ENCODE data around the gene MANSC4. TPM values are rescaled to one million over a fixed set of nuclear protein-coding genes. Genes with fewer than 3 reads are reported as not detected.

MANSC4 gene
- total and polyA plus RNA-seq, 2 of the 13 experiments (the other 11 are each of a cell fraction or from before 2014, with no cell fraction given), result not detected

DNA sequence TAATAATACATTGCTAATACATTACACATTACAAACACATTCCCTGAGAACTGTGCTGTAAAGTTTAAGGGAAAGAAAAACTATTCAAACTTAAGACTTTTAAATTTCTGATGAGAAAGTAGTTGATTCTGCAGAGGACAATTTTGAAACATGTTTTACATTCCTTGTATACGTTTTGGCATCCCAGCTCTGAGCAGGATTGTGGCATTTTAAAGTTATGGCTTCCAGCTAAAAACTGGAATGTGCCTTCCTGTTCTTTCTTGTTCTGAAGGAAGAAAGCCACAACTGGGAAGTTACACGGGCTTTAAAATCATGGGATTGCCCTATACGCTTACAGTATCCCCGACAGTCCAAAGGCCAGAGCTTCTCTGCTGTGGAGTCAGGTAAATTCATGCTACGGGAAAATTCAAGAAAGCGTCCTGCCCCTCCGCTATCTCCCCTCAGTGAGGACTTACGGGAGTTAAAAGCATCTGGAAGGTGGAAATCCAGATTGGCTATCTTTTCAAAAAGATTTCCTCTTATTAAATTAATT lies 10.8 kb downstream of the MANSC4 start:
- POLR2A ChIA-PET, result no interaction called here
- H3K79me2 ChIP-seq (ENCODE audit: insufficient read depth, low read length), result no peaks in the 10 kb centered on the region
- in situ Hi-C loops (cut with HindIII; ENCODE audit: extremely low pct_ligation_motif_present, low pct_unique_long_range_greater_than_20kb) (no loop called here), intact Hi-C loops (cut with micrococcal nuclease; ENCODE audit: unreplicated experiment) (no loop called here)
- ATAC-seq (peak; percentile 62; the same call in 2 of the 3 replicates), FAIRE-seq (no peak), DNase-seq (ENCODE audit: low spot score) (no peak)
- H4K20me1 ChIP-seq (ENCODE audit: insufficient read depth, low read length), result no peaks in the 10 kb centered on the region
- TF ChIP-seq NPAS2 (CRISPR knock-in tag; IDR thresholded peaks at IDR 0.05; ENCODE audit: borderline replicate concordance) (no peak), SIX1 (CRISPR knock-in tag; IDR thresholded peaks at IDR 0.05; ENCODE audit: borderline replicate concordance) (no peak), ZSCAN9 (CRISPR knock-in tag; IDR thresholded peaks at IDR 0.05; ENCODE audit: borderline replicate concordance) (no peak), TEAD2 (CRISPR knock-in tag; IDR thresholded peaks at IDR 0.05) (no peak), HOXA7 (CRISPR knock-in tag; IDR thresholded peaks at IDR 0.05) (no peak), TARDBP (CRISPR knock-in tag; IDR thresholded peaks at IDR 0.05) (no peak), ZNF709 (CRISPR knock-in tag; IDR thresholded peaks at IDR 0.05) (no peak)
- TF ChIP-seq, protein P1, sequence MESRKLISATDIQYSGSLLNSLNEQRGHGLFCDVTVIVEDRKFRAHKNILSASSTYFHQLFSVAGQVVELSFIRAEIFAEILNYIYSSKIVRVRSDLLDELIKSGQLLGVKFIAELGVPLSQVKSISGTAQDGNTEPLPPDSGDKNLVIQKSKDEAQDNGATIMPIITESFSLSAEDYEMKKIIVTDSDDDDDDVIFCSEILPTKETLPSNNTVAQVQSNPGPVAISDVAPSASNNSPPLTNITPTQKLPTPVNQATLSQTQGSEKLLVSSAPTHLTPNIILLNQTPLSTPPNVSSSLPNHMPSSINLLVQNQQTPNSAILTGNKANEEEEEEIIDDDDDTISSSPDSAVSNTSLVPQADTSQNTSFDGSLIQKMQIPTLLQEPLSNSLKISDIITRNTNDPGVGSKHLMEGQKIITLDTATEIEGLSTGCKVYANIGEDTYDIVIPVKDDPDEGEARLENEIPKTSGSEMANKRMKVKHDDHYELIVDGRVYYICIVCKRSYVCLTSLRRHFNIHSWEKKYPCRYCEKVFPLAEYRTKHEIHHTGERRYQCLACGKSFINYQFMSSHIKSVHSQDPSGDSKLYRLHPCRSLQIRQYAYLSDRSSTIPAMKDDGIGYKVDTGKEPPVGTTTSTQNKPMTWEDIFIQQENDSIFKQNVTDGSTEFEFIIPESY (CRISPR knock-in tag; IDR thresholded peaks at IDR 0.05), result no peak
- TF ChIP-seq, protein P2, sequence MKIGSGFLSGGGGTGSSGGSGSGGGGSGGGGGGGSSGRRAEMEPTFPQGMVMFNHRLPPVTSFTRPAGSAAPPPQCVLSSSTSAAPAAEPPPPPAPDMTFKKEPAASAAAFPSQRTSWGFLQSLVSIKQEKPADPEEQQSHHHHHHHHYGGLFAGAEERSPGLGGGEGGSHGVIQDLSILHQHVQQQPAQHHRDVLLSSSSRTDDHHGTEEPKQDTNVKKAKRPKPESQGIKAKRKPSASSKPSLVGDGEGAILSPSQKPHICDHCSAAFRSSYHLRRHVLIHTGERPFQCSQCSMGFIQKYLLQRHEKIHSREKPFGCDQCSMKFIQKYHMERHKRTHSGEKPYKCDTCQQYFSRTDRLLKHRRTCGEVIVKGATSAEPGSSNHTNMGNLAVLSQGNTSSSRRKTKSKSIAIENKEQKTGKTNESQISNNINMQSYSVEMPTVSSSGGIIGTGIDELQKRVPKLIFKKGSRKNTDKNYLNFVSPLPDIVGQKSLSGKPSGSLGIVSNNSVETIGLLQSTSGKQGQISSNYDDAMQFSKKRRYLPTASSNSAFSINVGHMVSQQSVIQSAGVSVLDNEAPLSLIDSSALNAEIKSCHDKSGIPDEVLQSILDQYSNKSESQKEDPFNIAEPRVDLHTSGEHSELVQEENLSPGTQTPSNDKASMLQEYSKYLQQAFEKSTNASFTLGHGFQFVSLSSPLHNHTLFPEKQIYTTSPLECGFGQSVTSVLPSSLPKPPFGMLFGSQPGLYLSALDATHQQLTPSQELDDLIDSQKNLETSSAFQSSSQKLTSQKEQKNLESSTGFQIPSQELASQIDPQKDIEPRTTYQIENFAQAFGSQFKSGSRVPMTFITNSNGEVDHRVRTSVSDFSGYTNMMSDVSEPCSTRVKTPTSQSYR (CRISPR knock-in tag; IDR thresholded peaks at IDR 0.05; ENCODE audit: borderline replicate concordance), result no peak
- TF ChIP-seq, protein P3, sequence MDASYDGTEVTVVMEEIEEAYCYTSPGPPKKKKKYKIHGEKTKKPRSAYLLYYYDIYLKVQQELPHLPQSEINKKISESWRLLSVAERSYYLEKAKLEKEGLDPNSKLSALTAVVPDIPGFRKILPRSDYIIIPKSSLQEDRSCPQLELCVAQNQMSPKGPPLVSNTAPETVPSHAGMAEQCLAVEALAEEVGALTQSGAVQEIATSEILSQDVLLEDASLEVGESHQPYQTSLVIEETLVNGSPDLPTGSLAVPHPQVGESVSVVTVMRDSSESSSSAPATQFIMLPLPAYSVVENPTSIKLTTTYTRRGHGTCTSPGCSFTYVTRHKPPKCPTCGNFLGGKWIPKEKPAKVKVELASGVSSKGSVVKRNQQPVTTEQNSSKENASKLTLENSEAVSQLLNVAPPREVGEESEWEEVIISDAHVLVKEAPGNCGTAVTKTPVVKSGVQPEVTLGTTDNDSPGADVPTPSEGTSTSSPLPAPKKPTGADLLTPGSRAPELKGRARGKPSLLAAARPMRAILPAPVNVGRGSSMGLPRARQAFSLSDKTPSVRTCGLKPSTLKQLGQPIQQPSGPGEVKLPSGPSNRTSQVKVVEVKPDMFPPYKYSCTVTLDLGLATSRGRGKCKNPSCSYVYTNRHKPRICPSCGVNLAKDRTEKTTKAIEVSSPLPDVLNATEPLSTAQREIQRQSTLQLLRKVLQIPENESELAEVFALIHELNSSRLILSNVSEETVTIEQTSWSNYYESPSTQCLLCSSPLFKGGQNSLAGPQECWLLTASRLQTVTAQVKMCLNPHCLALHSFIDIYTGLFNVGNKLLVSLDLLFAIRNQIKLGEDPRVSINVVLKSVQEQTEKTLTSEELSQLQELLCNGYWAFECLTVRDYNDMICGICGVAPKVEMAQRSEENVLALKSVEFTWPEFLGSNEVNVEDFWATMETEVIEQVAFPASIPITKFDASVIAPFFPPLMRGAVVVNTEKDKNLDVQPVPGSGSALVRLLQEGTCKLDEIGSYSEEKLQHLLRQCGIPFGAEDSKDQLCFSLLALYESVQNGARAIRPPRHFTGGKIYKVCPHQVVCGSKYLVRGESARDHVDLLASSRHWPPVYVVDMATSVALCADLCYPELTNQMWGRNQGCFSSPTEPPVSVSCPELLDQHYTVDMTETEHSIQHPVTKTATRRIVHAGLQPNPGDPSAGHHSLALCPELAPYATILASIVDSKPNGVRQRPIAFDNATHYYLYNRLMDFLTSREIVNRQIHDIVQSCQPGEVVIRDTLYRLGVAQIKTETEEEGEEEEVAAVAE (CRISPR knock-in tag; IDR thresholded peaks at IDR 0.05; ENCODE audit: borderline replicate concordance), result no peak
- peaks cover 11% of the 10 kb centered on the region for H3K4me1 ChIP-seq (ENCODE audit: insufficient read depth, low read length)
- CTCF ChIA-PET (ENCODE audit: low intra/inter-chr PET ratio, low total read pairs), result no interaction called here
- no peaks in the 10 kb centered on the region for H3K9me3 ChIP-seq (ENCODE audit: low read length)
- no TSS peak for BruUV-seq (replicated peaks)
- no peaks in the 10 kb centered on the region; a peak in 1 of 5 replicates for H3K27me3 ChIP-seq (ENCODE audit: control insufficient read depth in 1 of 2, insufficient read depth in 2 of 2, low read length in 2 of 2)
- no peaks in the 10 kb centered on the region for H3K36me3 ChIP-seq (replicated peaks in 1 of 2; ENCODE audit: control insufficient read depth in 1 of 2, insufficient read depth in 2 of 2, low read length in 2 of 2)
- H3K4me2 ChIP-seq (ENCODE audit: low read depth, low read length), result no peak overlapping the region
- no peak overlapping the region for H2AFZ ChIP-seq (ENCODE audit: low read length)
- H3K9ac ChIP-seq (ENCODE audit: insufficient read depth, low read depth, low read length), result no peak overlapping the region
- 33% methylated on average over 8 of the region's 8 CpGs for WGBS (ENCODE audit: low lambda C conversion rate)
- H3K4me3 ChIP-seq (replicated peaks in 1 of 3; ENCODE audit: insufficient read depth in 1 of 3, low read depth in 2 of 3, low read length in 3 of 3), result no peak overlapping the region
- H3K27ac ChIP-seq (ENCODE audit: extremely low read length, insufficient read depth, low read length), result no peak overlapping the region
